ENCODE measurements around the gene ATXN1.
A peak's percentile ranks its signal among the peaks of the same experiment; 100 is the strongest.

ATXN1 gene

GRCh38 chr6:16302721-16303552, 458.3 kb downstream of the ATXN1 start:
- Histone ChIP-seq H3K9me3 (no peaks in the 10 kb centered on the region), H3K27me3 (no peaks in the 10 kb centered on the region), H3K36me3 (peaks cover 15 to 36% (median 28%) of the 10 kb centered on the region in 3 donors), H3K4me3 (no peak overlapping the region), H3K4me1 (no peaks in the 10 kb centered on the region), H3K27ac (no peak overlapping the region)
- intact Hi-C loops (cut with DNase I; ENCODE audit: low total_unique reads): no loop called here
- peak in 1 of 2 donors; percentile 46 for DNase-seq
- no peak for TF ChIP-seq CTCF (IDR thresholded peaks at IDR 0.05)

- peak in 1 of 2 donors; percentile 24 for DNase-seq
- H3K27me3 ChIP-seq: no peaks in the 10 kb centered on the region
- H3K27ac ChIP-seq: no peak overlapping the region
- peaks cover 20 to 42% (median 32%) of the 10 kb centered on the region in 3 donors for H3K36me3 ChIP-seq
- no peaks in the 10 kb centered on the region for H3K9me3 ChIP-seq
- TF ChIP-seq CTCF (IDR thresholded peaks at IDR 0.05): no peak
- no peak overlapping the region for H3K4me3 ChIP-seq
- no peaks in the 10 kb centered on the region for H3K4me1 ChIP-seq
- intact Hi-C loops (cut with DNase I; ENCODE audit: low total_unique reads): no loop called here
Measured at GRCh38 chr6:16301511-16301910, 459.7 kb downstream of the ATXN1 start.

GRCh38 chr6:16299861-16300260, 461.4 kb downstream of the ATXN1 start:
- H3K9me3 ChIP-seq: no peaks in the 10 kb centered on the region
- no peak overlapping the region for H3K4me3 ChIP-seq
- no peaks in the 10 kb centered on the region for H3K27me3 ChIP-seq
- no peak for TF ChIP-seq CTCF (IDR thresholded peaks at IDR 0.05)
- no peak for DNase-seq
- intact Hi-C loops (cut with DNase I; ENCODE audit: low total_unique reads): no loop called here
- peaks cover 11 to 37% (median 28%) of the 10 kb centered on the region in 3 donors for H3K36me3 ChIP-seq
- H3K27ac ChIP-seq: no peak overlapping the region
- no peaks in the 10 kb centered on the region for H3K4me1 ChIP-seq

GRCh38 chr6:16296061-16296670, 465.1 kb downstream of the ATXN1 start:
- no peak overlapping the region for H3K27ac ChIP-seq
- intact Hi-C loops (cut with DNase I; ENCODE audit: low total_unique reads): no loop called here

GRCh38 chr6:16295471-16295870, 465.8 kb downstream of the ATXN1 start:
- peak in 1 of 2 donors; percentile 20 for DNase-seq
- no peak for TF ChIP-seq CTCF (IDR thresholded peaks at IDR 0.05)
- Histone ChIP-seq H3K27ac (no peak overlapping the region), H3K36me3 (peaks cover 16 to 69% (median 29%) of the 10 kb centered on the region in 3 donors), H3K27me3 (no peaks in the 10 kb centered on the region), H3K4me1 (no peaks in the 10 kb centered on the region), H3K9me3 (no peaks in the 10 kb centered on the region), H3K4me3 (no peak overlapping the region)
- intact Hi-C loops (cut with DNase I; ENCODE audit: low total_unique reads): no loop called here

More at GRCh38 chr6:16296061-16296670, 465.1 kb downstream of the ATXN1 start:
- H3K27me3 ChIP-seq: no peaks in the 10 kb centered on the region
- H3K9me3 ChIP-seq: no peaks in the 10 kb centered on the region
- peaks cover 16 to 62% (median 24%) of the 10 kb centered on the region in 3 donors for H3K36me3 ChIP-seq
- no peak for TF ChIP-seq CTCF (IDR thresholded peaks at IDR 0.05)
- peak in 1 of 2 donors; percentile 58 for DNase-seq
- H3K4me3 ChIP-seq: no peak overlapping the region
- H3K4me1 ChIP-seq: no peaks in the 10 kb centered on the region

All from tibial artery (tissue), 4 donors.